ENCODE measurements around the gene TMEM272. TPM values are rescaled to one million over a fixed set of nuclear protein-coding genes. Genes with fewer than 3 reads are reported as not detected.

The TMEM272 gene
- total RNA-seq, 1 experiment from 2014 or later: not detected

- ChIA-PET POLR2A (interaction anchor here (0.9 kb wide), 1 partner anchor 22 kb away, joined by 4 read pairs; no protein-coding TSS in a partner anchor), CTCF (interaction anchor here (2.0 to 2.1 kb wide), 2 partner anchors 26 to 39 kb away, joined by 5 to 9 read pairs; partner anchors contain the start of gene TMEM272)
- H3K27ac Mint-ChIP-seq (ENCODE audit: low read depth, unreplicated experiment): no peak overlapping the region
- DNase-seq (ENCODE audit: unreplicated experiment): no peak
- no peak overlapping the region for H3K4me3 Mint-ChIP-seq (ENCODE audit: unreplicated experiment)
- no peaks in the 10 kb centered on the region for H3K36me3 Mint-ChIP-seq (ENCODE audit: insufficient read depth, unreplicated experiment)
- no peaks in the 10 kb centered on the region for H3K4me1 Mint-ChIP-seq (ENCODE audit: insufficient read depth, unreplicated experiment)
- H3K9me3 Mint-ChIP-seq (ENCODE audit: unreplicated experiment): no peaks in the 10 kb centered on the region
- H3K27me3 Mint-ChIP-seq (ENCODE audit: insufficient read depth, unreplicated experiment): peaks cover 23% of the 10 kb centered on the region
- intact Hi-C loops (cut with micrococcal nuclease): no loop called here
- no peak for TF ChIP-seq CTCF (IDR thresholded peaks at IDR 0.05; ENCODE audit: unreplicated experiment)
- no TSS peak for BruUV-seq (replicated peaks)
Measured at GRCh38 chr13:51870616-51871015, 25.6 kb upstream of the TMEM272 start.

GRCh38 chr13:51869916-51870315, 24.9 kb upstream of the TMEM272 start:
- POLR2A ChIA-PET: no interaction called here
- BruUV-seq (replicated peaks): no TSS peak
- Mint-ChIP-seq H3K27ac (ENCODE audit: low read depth, unreplicated experiment) (no peak overlapping the region), H3K36me3 (ENCODE audit: insufficient read depth, unreplicated experiment) (no peaks in the 10 kb centered on the region), H3K27me3 (ENCODE audit: insufficient read depth, unreplicated experiment) (peaks cover 19% of the 10 kb centered on the region), H3K4me1 (ENCODE audit: insufficient read depth, unreplicated experiment) (no peaks in the 10 kb centered on the region), H3K4me3 (ENCODE audit: unreplicated experiment) (no peak overlapping the region), H3K9me3 (ENCODE audit: unreplicated experiment) (no peaks in the 10 kb centered on the region)
- CTCF ChIA-PET: interaction anchor here (1.3 to 2.1 kb wide), 3 partner anchors 25 to 72 kb away, joined by 3 to 9 read pairs (median 5); partner anchors contain the start of gene TMEM272
- TF ChIP-seq CTCF (IDR thresholded peaks at IDR 0.05; ENCODE audit: unreplicated experiment): no peak
- no peak for DNase-seq (ENCODE audit: unreplicated experiment)
- intact Hi-C loops (cut with micrococcal nuclease): no loop called here

- no peaks in the 10 kb centered on the region for H3K4me1 Mint-ChIP-seq (ENCODE audit: insufficient read depth, unreplicated experiment)
- BruUV-seq (replicated peaks): no TSS peak
- TF ChIP-seq CTCF (IDR thresholded peaks at IDR 0.05; ENCODE audit: unreplicated experiment): no peak
- CTCF ChIA-PET: no interaction called here
- peaks cover 19% of the 10 kb centered on the region for H3K27me3 Mint-ChIP-seq (ENCODE audit: insufficient read depth, unreplicated experiment)
- no peak overlapping the region for H3K27ac Mint-ChIP-seq (ENCODE audit: low read depth, unreplicated experiment)
- DNase-seq (ENCODE audit: unreplicated experiment): no peak
- no peaks in the 10 kb centered on the region for H3K36me3 Mint-ChIP-seq (ENCODE audit: insufficient read depth, unreplicated experiment)
- H3K9me3 Mint-ChIP-seq (ENCODE audit: unreplicated experiment): no peaks in the 10 kb centered on the region
- intact Hi-C loops (cut with micrococcal nuclease): no loop called here
- no peak overlapping the region for H3K4me3 Mint-ChIP-seq (ENCODE audit: unreplicated experiment)
- POLR2A ChIA-PET: no interaction called here
Measured at GRCh38 chr13:51867062-51867461, 22.1 kb upstream of the TMEM272 start.

- no peak for TF ChIP-seq CTCF (IDR thresholded peaks at IDR 0.05; ENCODE audit: unreplicated experiment)
- Mint-ChIP-seq H3K36me3 (ENCODE audit: insufficient read depth, unreplicated experiment) (no peaks in the 10 kb centered on the region), H3K4me3 (ENCODE audit: unreplicated experiment) (no peak overlapping the region), H3K4me1 (ENCODE audit: insufficient read depth, unreplicated experiment) (no peaks in the 10 kb centered on the region), H3K27ac (ENCODE audit: low read depth, unreplicated experiment) (no peak overlapping the region), H3K9me3 (ENCODE audit: unreplicated experiment) (no peaks in the 10 kb centered on the region), H3K27me3 (ENCODE audit: insufficient read depth, unreplicated experiment) (peaks cover 19% of the 10 kb centered on the region)
- ChIA-PET POLR2A (no interaction called here), CTCF (no interaction called here)
- BruUV-seq (replicated peaks): no TSS peak
- intact Hi-C loops (cut with micrococcal nuclease): no loop called here
- DNase-seq (ENCODE audit: unreplicated experiment): no peak
Measured at GRCh38 chr13:51865838-51866237, 20.9 kb upstream of the TMEM272 start.
